ENCODE results near the gene ARFRP1.

DNA sequence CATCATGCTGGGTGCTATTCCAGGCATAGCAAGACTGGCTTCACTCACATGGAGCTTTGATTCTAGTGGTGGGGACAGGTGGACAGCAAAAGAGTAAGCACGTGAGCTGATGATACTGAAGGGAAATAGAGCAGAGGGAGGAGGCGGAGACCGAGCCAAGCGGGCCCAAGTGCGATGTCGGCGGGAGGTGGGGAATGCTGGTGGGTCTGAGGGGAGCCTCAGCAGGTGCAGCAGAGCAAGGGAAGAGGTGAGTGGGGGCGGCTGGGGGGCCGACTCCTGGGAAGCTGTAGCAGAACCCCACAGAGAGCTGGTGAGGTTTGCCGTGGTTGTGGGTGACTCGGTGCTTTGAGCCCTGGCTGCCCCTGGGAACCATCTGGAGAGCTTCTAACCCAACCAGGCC, 39.4 kb downstream of the ARFRP1 start:
- TF ChIP-seq POLR2A (IDR thresholded peaks at IDR 0.05; ENCODE audit: low read depth, low read length) (no peak), POLR2AphosphoS5 (IDR thresholded peaks at IDR 0.05; ENCODE audit: low read depth, low read length) (no peak)

Measured in GM12892 (cell line).